ENCODE data around the gene KIF26A.
A peak's percentile ranks its signal among the peaks of the same experiment; 100 is the strongest.

The KIF26A gene

GRCh38 chr14:104149617-104150135, 11.3 kb downstream of the KIF26A start:
- peak; percentile 73 for DNase-seq (ENCODE audit: low read depth)
- TF ChIP-seq POLR2A (IDR thresholded peaks at IDR 0.05; ENCODE audit: extremely low read depth, insufficient read length) (no peak), CTCF (IDR thresholded peaks at IDR 0.05; ENCODE audit: low read depth, low read length) (no peak), MYC (IDR thresholded peaks at IDR 0.05; ENCODE audit: low read depth, low read length) (no peak)
- TF ChIP-seq, protein P1, sequence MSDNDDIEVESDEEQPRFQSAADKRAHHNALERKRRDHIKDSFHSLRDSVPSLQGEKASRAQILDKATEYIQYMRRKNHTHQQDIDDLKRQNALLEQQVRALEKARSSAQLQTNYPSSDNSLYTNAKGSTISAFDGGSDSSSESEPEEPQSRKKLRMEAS (IDR thresholded peaks at IDR 0.05; ENCODE audit: low read depth, low read length): no peak
- no peak overlapping the region for H3K4me3 ChIP-seq (ENCODE audit: low read depth, low read length)

DNA sequence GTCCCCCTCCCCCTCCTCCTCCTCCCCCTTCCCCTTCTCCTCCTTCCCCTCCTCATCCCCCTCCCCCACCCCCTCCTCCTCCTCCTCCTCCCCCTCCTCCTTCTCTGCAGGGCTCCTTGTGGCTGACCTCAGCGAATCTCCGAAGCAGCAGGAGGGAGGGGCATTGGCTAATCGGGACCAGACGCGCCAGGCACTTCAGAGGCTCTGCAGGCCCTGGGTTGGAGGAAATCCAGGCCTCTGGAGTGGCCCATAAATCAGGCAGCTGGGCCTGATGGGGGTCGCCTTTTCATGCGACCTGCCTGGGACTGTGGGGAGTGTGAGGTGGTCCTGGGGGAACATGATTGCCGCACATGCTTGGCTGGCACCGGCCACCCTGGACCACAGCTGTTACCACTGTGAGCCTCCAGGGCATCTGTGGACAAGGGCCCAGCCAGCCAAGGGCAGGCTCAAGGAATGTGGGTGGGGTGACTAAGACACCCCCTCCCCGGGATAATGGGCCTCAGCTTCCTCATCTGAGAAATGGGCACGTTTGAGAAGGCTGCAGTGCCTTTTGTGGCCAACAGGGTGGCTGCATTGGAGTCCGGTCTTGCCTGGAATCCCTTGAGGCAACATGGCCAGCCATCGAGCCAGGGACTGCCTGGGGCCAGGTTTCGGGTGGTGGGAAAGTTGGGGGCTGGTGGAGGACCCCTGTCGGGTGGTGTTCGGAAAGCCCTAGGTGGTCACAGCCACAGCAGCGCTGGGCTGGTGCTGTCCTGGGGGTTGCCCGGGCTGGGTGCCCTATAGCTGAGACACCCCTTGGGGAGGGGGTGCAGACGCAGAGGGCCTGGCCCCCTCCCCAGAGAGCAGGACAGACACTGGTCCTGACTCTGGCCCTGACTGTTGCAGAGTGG, 12.0 kb downstream of the KIF26A start:
- DNase-seq (ENCODE audit: low read depth): peak; percentile 65
- TF ChIP-seq, protein P1 (IDR thresholded peaks at IDR 0.05; ENCODE audit: low read depth, low read length): no peak
- TF ChIP-seq POLR2A (IDR thresholded peaks at IDR 0.05; ENCODE audit: extremely low read depth, insufficient read length) (no peak), MYC (IDR thresholded peaks at IDR 0.05; ENCODE audit: low read depth, low read length) (no peak), CTCF (IDR thresholded peaks at IDR 0.05; ENCODE audit: low read depth, low read length) (peak; percentile 11)
- no peak overlapping the region for H3K4me3 ChIP-seq (ENCODE audit: low read depth, low read length)

DNA sequence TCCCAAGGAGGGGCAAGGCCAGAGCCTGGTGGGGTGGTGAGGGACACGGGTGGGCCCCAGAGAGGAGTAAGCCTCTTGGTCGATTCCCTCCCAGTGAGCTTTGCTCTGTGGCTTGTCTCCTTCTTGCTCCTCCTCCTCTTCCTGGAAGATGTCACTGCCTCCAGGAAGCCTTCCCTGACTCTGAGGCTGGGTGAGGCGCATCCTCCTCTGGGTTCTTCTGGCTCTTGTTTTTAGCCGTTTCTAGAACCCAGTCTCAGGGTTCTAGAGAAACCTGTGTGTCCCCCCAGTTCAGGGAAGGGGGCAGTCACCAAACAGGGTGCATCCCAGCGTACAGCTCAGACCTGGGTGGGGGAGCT, 12.6 kb downstream of the KIF26A start:
- H3K4me3 ChIP-seq (ENCODE audit: low read depth, low read length): no peak overlapping the region
- TF ChIP-seq, protein P1 (IDR thresholded peaks at IDR 0.05; ENCODE audit: low read depth, low read length): no peak
- TF ChIP-seq CTCF (IDR thresholded peaks at IDR 0.05; ENCODE audit: low read depth, low read length): no peak
- TF ChIP-seq MYC (IDR thresholded peaks at IDR 0.05; ENCODE audit: low read depth, low read length): no peak
- no peak for TF ChIP-seq POLR2A (IDR thresholded peaks at IDR 0.05; ENCODE audit: extremely low read depth, insufficient read length)
- no peak for DNase-seq (ENCODE audit: low read depth)

- no peak for DNase-seq (ENCODE audit: low read depth)
- TF ChIP-seq, protein P1 (IDR thresholded peaks at IDR 0.05; ENCODE audit: low read depth, low read length): no peak
- TF ChIP-seq POLR2A (IDR thresholded peaks at IDR 0.05; ENCODE audit: extremely low read depth, insufficient read length) (no peak), MYC (IDR thresholded peaks at IDR 0.05; ENCODE audit: low read depth, low read length) (no peak), CTCF (IDR thresholded peaks at IDR 0.05; ENCODE audit: low read depth, low read length) (no peak)
Measured at GRCh38 chr14:104151566-104152245, 13.3 kb downstream of the KIF26A start.

GRCh38 chr14:104152246-104152575, 13.8 kb downstream of the KIF26A start:
- TF ChIP-seq MYC (IDR thresholded peaks at IDR 0.05; ENCODE audit: low read depth, low read length) (no peak), CTCF (IDR thresholded peaks at IDR 0.05; ENCODE audit: low read depth, low read length) (no peak), POLR2A (IDR thresholded peaks at IDR 0.05; ENCODE audit: extremely low read depth, insufficient read length) (no peak)
- TF ChIP-seq, protein P1 (IDR thresholded peaks at IDR 0.05; ENCODE audit: low read depth, low read length): no peak
- H3K4me3 ChIP-seq (ENCODE audit: low read depth, low read length): no peak overlapping the region
- DNase-seq (ENCODE audit: low read depth): no peak

More at GRCh38 chr14:104151566-104152245, 13.3 kb downstream of the KIF26A start:
- H3K4me3 ChIP-seq (ENCODE audit: low read depth, low read length): no peak overlapping the region
